NCI-H187 treated with DMSO at 0.1 percent for 48 hours (cell line): ENCODE results near the gene AGO3.
"Not testable (repeated sequence)": the region's sequence is repeated elsewhere in the genome, so short reads cannot be mapped to it uniquely, and the experiment has no call there.

Experiments
- DNase-seq: peaks from one replicate; lab custom pipeline; 2025; lab: John Stamatoyannopoulos, UW

AGO3 gene

GRCh38 chr1:35925741-35926140 is 5.2 kb upstream of the AGO3 start:
- DNase-seq = no peak

DNA sequence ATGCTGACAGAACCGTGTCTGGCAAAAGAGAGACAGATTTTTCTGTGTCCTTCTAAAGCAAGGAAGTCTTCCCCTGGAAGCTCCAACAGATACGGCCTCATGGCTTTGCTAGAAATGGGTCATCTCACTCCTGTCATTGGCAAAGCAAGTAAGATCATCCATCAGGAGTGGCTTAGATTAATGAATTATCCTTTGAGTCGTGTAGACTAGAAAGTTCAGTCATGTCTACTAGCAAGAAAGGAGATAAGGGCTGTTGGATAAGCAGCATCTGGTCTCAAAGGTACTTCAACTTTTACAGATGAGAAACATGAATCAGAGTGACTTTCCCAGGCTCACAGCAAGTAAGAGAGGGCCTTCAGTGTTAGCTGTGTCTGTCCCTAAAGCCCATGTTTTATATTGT is 3.4 kb upstream of the AGO3 start:
- DNase-seq = no peak

GRCh38 chr1:35929730-35930592 is 944 bp upstream of the AGO3 start:
- DNase-seq = no peak

DNA sequence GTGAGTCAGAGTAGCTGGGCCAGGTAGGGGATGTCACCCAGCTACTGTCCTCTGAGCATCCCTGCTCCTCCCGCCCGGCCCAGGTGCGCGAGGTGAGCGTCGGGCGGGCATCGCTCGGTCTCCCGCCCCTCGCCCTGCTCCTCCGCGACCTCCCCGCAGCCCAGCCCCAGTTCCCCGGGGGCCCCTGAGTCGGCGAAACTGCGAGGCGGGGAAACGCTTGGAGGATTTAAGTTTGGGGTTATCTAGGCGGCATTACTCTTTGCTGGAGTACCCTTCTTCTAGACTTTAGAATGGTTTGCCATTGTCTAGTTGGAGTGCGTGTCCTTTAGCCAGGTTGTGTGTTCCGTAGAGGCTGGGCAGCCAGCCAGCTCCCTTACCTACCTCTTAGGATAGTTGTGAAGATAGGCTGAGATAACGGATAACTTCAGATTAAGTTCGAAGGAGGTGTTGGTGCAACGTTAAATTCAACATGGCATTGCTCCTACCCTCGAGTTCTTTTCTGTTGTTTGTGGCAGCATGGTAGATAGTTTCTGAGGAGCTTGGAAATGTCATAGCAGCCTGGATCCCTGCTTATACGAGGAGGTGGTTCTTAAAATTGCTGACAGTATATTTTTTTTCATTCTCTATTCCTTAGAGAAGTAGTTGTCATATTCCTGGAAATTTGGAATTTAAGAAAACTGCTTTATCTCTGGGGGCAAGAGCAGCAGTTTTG is 697 bp downstream of the AGO3 start:
- DNase-seq = no peak

DNA sequence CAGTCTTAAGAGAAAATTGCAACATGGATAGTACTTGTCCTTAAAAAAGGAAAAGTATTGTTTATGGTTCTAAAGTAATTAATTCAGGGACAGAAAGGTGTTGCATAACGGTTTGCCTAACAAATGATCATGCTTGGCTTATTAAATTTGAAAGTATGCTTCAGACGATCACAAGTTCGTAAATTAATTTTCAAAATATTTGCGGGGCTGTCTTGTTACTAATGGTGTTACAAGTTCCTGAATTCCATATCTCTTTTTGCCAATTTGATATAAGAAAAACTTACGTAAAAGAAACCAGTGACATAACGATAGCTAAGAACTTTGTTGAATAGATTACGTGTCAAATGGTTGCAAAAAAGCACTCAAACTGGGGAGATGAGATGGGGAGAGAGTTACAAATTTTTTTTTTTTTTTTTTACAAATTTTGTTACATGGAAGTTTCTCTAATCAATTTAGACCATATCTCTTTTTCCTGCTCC is 1.3 kb downstream of the AGO3 start:
- no peak for DNase-seq

- DNase-seq = no peak
These were observed 2.0 kb downstream of the AGO3 start for GRCh38 chr1:35932941-35933340.

DNA sequence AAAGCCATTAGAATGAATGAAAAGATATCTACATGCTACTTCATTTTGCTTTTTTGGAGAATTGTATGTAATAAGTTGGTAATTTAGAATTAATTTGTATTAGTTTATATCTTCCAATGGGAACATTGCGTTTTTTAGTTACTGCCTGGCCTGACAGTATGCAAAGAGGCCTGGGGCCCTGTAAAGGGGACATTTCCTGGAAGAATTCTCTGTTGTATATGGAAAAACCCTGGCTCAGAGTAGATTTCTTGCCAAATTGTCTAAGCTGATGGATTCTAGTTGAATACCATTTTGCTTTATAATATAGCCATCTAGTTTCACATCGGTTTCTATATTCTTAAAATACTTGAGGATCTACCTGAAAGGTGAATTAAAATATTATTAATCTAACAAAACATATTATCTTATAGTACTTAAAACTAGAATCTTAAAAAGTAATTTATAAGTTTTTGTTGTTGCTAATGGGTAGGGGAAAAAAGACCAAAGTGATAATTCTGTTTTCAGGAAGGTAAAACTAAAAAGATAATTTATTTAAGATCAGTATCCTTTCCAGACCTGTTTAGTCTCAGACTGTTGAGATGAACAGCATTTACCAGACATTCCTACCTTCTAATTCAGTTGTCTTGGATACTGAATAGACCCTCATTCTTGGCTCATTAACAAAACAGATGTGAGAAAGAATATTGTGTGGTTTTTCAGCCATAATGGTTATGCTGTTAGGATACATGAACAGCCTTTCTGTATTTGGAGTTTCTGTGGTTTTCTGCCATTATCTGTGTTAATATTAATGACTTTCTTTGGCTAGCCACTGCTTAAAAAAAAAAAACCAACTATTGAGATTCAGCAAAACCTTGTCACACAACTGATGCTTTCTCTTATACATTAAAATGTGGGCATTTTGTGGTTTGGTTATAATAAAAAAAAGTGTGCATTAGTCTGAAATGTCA is 4.8 kb downstream of the AGO3 start:
- no peak for DNase-seq

DNA sequence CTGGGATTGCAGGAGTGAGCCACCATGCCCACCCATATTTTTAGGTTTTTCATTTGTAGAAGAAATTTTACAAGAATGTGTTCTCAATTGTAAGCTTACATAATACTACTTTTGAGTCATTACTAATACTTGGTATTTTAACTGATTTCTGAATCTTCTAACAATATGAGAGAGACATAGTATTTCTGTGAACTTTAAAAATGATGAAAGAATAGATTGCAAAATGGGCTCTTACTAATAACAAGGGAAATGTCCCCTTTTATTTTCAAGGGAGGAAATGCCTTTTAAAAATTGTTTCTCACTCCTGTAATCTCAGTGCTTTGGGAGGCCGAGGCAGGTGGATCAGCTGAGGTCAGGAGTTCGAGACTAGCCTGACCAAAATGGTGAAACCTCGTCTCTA is 5.9 kb downstream of the AGO3 start:
- DNase-seq = no peak

DNA sequence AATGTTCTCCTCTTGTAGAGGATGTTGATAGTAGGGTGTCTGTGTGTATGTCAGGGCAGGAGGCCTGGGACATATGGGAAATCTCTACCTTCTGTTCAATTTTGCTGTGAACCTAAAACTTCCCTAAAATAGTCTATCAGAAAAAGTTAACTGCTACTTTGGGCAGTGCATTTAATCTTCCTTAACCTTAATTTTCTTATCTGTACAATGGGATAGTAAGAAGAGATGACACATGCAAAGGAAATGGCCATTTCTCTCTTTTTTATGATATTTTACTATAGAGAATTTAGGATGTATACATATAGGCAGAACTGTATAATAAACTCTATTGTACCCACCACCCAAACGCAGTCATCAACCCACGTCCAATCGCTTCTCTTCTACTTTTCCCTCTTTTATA is 8.6 kb downstream of the AGO3 start:
- no peak for DNase-seq

- no peak for DNase-seq
These were observed 14.4 kb downstream of the AGO3 start for GRCh38 chr1:35945327-35945726.

- DNase-seq = no peak
These were observed 16.6 kb downstream of the AGO3 start for GRCh38 chr1:35947547-35947946.

- DNase-seq = no peak
These were observed 27.7 kb downstream of the AGO3 start for GRCh38 chr1:35958558-35958957.

GRCh38 chr1:35959304-35959703 is 28.4 kb downstream of the AGO3 start:
- no peak for DNase-seq

- no peak for DNase-seq
These were observed 32.0 kb downstream of the AGO3 start for GRCh38 chr1:35962952-35963351.

- not testable (repeated sequence) for DNase-seq
These were observed 33.4 kb downstream of the AGO3 start for GRCh38 chr1:35964277-35964676.

DNA sequence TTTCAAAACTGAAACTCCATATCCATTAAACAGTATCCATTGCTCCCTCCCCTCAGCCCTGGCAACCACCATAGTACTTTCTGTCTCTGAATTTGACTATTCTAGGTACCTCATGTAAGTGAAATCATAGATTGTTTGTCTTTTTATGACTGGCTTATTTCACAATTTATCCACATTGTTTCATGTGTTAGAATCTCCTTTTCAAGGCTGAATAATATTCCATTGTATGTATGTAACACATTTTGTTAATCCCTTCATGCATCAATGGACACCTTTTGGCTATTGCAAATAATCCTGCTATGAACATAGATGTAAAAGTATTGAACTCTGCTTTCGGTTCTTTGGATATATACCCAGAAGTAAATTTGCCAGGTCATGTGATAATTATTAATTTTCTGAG is 37.5 kb downstream of the AGO3 start:
- no peak for DNase-seq

- DNase-seq = no peak
These were observed 40.7 kb downstream of the AGO3 start for GRCh38 chr1:35971601-35972000.

- not testable (repeated sequence) for DNase-seq
These were observed 41.7 kb downstream of the AGO3 start for GRCh38 chr1:35972631-35973030.

DNA sequence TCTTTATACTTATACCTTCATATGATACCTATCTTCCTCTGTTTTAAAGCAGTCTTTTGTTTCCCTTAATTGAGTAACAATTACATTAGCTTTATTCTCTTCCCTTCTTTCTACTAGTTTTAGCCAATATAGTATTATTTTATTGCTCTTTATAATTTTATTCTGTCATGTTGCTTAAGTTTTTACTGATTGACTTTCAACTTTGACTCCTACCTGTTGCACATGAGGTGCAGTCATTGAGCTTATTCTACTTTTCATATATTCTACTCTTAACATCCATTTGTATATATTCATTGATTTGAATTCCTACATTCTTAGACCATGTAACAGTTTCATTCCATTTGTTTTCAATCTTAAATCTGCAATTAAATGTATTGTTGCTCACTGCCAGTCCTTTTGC is 49.2 kb downstream of the AGO3 start:
- no peak for DNase-seq

- no peak for DNase-seq
These were observed 57.3 kb downstream of the AGO3 start for GRCh38 chr1:35988237-35988636.

- DNase-seq = no peak
These were observed 76.1 kb downstream of the AGO3 start for GRCh38 chr1:36006941-36007500.

DNA sequence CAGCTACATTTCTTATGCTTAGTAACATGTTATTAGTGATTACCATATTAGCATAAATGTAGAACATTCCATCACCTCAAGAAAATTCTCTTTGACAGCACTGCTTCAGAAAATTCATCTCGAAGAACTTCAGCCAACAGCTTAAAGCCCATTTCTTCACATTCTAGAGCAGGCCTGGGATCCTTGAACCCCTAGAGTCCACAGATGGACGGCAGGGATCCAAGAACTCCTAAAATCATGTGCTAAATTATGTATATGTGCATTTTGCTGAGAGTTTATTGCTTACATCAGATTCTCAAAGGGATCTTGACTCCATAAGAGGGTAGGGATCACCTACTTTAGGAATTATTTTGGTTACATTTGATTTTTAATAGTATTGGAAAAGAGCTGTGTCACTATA is 76.8 kb downstream of the AGO3 start:
- DNase-seq = no peak
